ENCODE measurements around the gene SLC39A5. TPM values are rescaled to one million over a fixed set of nuclear protein-coding genes. Genes with fewer than 3 reads are reported as not detected.
A peak's percentile ranks its signal among the peaks of the same experiment; 100 is the strongest.

The SLC39A5 gene
- total and polyA plus RNA-seq, 2 of the 13 experiments (the other 11 are each of a cell fraction or from before 2014, with no cell fraction given): 59.7 to 101 TPM

DNA sequence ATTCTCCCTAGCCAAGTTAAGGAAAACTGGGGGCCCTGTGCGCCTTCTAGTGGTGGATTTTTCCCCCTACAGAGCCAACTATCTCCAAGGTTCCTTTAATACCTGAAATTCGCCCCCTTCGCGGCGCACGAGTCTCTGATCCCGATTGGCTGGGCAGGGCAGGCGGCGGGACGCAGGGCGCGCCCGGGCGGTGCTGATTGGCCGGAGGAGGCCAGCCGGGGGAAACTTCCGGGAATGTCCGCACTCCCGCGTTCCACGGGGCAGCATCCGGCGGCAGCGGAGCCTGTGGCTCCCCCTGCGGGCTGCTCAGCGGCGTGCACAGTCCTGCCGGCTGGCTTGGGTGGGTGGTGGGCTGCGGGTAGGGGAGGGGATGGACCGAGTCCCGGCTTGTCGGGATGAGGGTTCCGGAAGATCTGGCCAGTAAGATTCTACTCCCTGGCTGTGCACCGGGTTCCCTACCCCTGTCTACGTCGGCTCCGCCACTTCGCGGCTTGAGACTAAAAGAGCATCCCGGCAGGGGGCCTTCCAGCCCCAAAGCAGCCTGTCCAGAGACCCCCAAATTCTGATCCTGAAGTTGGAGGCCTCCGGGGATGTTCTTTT is 5.6 kb upstream of the SLC39A5 start, which contains the start of gene NABP2 (continued):
- TF ChIP-seq, protein P1, sequence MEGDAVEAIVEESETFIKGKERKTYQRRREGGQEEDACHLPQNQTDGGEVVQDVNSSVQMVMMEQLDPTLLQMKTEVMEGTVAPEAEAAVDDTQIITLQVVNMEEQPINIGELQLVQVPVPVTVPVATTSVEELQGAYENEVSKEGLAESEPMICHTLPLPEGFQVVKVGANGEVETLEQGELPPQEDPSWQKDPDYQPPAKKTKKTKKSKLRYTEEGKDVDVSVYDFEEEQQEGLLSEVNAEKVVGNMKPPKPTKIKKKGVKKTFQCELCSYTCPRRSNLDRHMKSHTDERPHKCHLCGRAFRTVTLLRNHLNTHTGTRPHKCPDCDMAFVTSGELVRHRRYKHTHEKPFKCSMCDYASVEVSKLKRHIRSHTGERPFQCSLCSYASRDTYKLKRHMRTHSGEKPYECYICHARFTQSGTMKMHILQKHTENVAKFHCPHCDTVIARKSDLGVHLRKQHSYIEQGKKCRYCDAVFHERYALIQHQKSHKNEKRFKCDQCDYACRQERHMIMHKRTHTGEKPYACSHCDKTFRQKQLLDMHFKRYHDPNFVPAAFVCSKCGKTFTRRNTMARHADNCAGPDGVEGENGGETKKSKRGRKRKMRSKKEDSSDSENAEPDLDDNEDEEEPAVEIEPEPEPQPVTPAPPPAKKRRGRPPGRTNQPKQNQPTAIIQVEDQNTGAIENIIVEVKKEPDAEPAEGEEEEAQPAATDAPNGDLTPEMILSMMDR (CRISPR knock-in tag; IDR thresholded peaks at IDR 0.05): peak; percentile 93
- TF ChIP-seq, protein P2, sequence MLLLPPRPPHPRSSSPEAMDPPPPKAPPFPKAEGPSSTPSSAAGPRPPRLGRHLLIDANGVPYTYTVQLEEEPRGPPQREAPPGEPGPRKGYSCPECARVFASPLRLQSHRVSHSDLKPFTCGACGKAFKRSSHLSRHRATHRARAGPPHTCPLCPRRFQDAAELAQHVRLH (CRISPR knock-in tag; IDR thresholded peaks at IDR 0.05; ENCODE audit: borderline replicate concordance, low read depth): 0 out of 2 replicates have a peak, but pooled peaks have one; percentile 27
- TF ChIP-seq FOXP1 (IDR thresholded peaks at IDR 0.05) (no peak), FOXP1 (CRISPR knock-in tag; IDR thresholded peaks at IDR 0.05) (no peak), FOXJ3 (CRISPR knock-in tag; IDR thresholded peaks at IDR 0.05; ENCODE audit: borderline replicate concordance) (peak; percentile 25; the same call in 1 of the 2 replicates), ZNF253 (CRISPR knock-in tag; IDR thresholded peaks at IDR 0.05; ENCODE audit: borderline replicate concordance) (no peak), ZSCAN22 (CRISPR knock-in tag; IDR thresholded peaks at IDR 0.05) (no peak), MIER3 (CRISPR knock-in tag; IDR thresholded peaks at IDR 0.05; ENCODE audit: borderline replicate concordance) (peak; percentile 35; the same call in 1 of the 2 replicates), CREB1 (IDR thresholded peaks at IDR 0.05) (peak; percentile 73), CREB1 (CRISPR knock-in tag; IDR thresholded peaks at IDR 0.05) (peak; percentile 83), SP140L (CRISPR knock-in tag; IDR thresholded peaks at IDR 0.05; ENCODE audit: borderline replicate concordance) (no peak), NR2F6 (IDR thresholded peaks at IDR 0.05) (no peak), NR2F6 (CRISPR knock-in tag; IDR thresholded peaks at IDR 0.05) (peak; percentile 59; the same call in 1 of the 2 replicates)
- TF ChIP-seq, protein P3, sequence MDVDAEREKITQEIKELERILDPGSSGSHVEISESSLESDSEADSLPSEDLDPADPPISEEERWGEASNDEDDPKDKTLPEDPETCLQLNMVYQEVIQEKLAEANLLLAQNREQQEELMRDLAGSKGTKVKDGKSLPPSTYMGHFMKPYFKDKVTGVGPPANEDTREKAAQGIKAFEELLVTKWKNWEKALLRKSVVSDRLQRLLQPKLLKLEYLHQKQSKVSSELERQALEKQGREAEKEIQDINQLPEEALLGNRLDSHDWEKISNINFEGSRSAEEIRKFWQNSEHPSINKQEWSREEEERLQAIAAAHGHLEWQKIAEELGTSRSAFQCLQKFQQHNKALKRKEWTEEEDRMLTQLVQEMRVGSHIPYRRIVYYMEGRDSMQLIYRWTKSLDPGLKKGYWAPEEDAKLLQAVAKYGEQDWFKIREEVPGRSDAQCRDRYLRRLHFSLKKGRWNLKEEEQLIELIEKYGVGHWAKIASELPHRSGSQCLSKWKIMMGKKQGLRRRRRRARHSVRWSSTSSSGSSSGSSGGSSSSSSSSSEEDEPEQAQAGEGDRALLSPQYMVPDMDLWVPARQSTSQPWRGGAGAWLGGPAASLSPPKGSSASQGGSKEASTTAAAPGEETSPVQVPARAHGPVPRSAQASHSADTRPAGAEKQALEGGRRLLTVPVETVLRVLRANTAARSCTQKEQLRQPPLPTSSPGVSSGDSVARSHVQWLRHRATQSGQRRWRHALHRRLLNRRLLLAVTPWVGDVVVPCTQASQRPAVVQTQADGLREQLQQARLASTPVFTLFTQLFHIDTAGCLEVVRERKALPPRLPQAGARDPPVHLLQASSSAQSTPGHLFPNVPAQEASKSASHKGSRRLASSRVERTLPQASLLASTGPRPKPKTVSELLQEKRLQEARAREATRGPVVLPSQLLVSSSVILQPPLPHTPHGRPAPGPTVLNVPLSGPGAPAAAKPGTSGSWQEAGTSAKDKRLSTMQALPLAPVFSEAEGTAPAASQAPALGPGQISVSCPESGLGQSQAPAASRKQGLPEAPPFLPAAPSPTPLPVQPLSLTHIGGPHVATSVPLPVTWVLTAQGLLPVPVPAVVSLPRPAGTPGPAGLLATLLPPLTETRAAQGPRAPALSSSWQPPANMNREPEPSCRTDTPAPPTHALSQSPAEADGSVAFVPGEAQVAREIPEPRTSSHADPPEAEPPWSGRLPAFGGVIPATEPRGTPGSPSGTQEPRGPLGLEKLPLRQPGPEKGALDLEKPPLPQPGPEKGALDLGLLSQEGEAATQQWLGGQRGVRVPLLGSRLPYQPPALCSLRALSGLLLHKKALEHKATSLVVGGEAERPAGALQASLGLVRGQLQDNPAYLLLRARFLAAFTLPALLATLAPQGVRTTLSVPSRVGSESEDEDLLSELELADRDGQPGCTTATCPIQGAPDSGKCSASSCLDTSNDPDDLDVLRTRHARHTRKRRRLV (CRISPR knock-in tag; IDR thresholded peaks at IDR 0.05): no peak
- TF ChIP-seq, protein P4, sequence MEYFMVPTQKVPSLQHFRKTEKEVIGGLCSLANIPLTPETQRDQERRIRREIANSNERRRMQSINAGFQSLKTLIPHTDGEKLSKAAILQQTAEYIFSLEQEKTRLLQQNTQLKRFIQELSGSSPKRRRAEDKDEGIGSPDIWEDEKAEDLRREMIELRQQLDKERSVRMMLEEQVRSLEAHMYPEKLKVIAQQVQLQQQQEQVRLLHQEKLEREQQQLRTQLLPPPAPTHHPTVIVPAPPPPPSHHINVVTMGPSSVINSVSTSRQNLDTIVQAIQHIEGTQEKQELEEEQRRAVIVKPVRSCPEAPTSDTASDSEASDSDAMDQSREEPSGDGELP (IDR thresholded peaks at IDR 0.05; ENCODE audit: borderline replicate concordance, low read depth): no peak
- TF ChIP-seq, protein P5, sequence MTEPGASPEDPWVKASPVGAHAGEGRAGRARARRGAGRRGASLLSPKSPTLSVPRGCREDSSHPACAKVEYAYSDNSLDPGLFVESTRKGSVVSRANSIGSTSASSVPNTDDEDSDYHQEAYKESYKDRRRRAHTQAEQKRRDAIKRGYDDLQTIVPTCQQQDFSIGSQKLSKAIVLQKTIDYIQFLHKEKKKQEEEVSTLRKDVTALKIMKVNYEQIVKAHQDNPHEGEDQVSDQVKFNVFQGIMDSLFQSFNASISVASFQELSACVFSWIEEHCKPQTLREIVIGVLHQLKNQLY (CRISPR knock-in tag; IDR thresholded peaks at IDR 0.05): 0 out of 2 replicates have a peak, but pooled peaks have one; percentile 15
- TF ChIP-seq, protein P6, sequence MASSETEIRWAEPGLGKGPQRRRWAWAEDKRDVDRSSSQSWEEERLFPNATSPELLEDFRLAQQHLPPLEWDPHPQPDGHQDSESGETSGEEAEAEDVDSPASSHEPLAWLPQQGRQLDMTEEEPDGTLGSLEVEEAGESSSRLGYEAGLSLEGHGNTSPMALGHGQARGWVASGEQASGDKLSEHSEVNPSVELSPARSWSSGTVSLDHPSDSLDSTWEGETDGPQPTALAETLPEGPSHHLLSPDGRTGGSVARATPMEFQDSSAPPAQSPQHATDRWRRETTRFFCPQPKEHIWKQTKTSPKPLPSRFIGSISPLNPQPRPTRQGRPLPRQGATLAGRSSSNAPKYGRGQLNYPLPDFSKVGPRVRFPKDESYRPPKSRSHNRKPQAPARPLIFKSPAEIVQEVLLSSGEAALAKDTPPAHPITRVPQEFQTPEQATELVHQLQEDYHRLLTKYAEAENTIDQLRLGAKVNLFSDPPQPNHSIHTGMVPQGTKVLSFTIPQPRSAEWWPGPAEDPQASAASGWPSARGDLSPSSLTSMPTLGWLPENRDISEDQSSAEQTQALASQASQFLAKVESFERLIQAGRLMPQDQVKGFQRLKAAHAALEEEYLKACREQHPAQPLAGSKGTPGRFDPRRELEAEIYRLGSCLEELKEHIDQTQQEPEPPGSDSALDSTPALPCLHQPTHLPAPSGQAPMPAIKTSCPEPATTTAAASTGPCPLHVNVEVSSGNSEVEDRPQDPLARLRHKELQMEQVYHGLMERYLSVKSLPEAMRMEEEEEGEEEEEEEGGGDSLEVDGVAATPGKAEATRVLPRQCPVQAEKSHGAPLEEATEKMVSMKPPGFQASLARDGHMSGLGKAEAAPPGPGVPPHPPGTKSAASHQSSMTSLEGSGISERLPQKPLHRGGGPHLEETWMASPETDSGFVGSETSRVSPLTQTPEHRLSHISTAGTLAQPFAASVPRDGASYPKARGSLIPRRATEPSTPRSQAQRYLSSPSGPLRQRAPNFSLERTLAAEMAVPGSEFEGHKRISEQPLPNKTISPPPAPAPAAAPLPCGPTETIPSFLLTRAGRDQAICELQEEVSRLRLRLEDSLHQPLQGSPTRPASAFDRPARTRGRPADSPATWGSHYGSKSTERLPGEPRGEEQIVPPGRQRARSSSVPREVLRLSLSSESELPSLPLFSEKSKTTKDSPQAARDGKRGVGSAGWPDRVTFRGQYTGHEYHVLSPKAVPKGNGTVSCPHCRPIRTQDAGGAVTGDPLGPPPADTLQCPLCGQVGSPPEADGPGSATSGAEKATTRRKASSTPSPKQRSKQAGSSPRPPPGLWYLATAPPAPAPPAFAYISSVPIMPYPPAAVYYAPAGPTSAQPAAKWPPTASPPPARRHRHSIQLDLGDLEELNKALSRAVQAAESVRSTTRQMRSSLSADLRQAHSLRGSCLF (CRISPR knock-in tag; IDR thresholded peaks at IDR 0.05; ENCODE audit: borderline replicate concordance): no peak

All from HepG2 (cell line).